ENCODE results near the gene RFX8. TPM values are rescaled to one million over a fixed set of nuclear protein-coding genes. Genes with fewer than 3 reads are reported as not detected.

Gene RFX8
- total RNA-seq (2016; rRNA removed; fragmentation: Illumina TruSeq; extraction: Trizol) (not detected in 2 replicates), polyA plus RNA-seq (2011; rRNA removed) (not detected in 2 replicates), polyA minus RNA-seq (2011; rRNA and poly(A)+ RNA removed; ENCODE audit: low replicate concordance) (not detected in 2 replicates), Bru-seq, nascent RNA (percentile 6 among the genes with signal in this experiment), BruChase-seq, experiment 1, labeled RNA remaining after a 6-hour chase (percentile 2 among the genes with signal in this experiment), BruChase-seq, experiment 2, labeled RNA remaining after a 2-hour chase (percentile 6 among the genes with signal in this experiment)
- total RNA-seq (2016; cell fraction: cytosol; rRNA removed; fragmentation: Illumina TruSeq; extraction: Trizol; ENCODE audit: low read depth) = not detected in 2 replicates
- total RNA-seq (2016; cell fraction: insoluble cytoplasmic fraction; rRNA removed; fragmentation: Illumina TruSeq; extraction: Trizol) = not detected in 2 replicates
- not detected in 2 replicates for total RNA-seq (2016; cell fraction: membrane; rRNA removed; fragmentation: Illumina TruSeq; extraction: Trizol)
- total RNA-seq (2016; cell fraction: nucleus; rRNA removed; fragmentation: Illumina TruSeq; extraction: Trizol) = not detected in 2 replicates
- not detected in 2 replicates for polyA plus RNA-seq (2011; cell fraction: cytosol; rRNA removed)
- not detected in 2 replicates for polyA plus RNA-seq (2011; cell fraction: nucleus; rRNA removed)
- not detected in 2 replicates for polyA plus RNA-seq (2012)
- not detected in 2 replicates for polyA plus RNA-seq (2016; cell fraction: cytosol; fragmentation: Illumina TruSeq; extraction: Trizol; ENCODE audit: low read depth)
- not detected in 2 replicates for polyA plus RNA-seq (2016; cell fraction: insoluble cytoplasmic fraction; fragmentation: Illumina TruSeq; extraction: Trizol; ENCODE audit: low read depth)
- polyA plus RNA-seq (2016; cell fraction: membrane; fragmentation: Illumina TruSeq; extraction: Trizol; ENCODE audit: low read depth) = not detected in 2 replicates
- not detected in 2 replicates for polyA plus RNA-seq (2016; cell fraction: nucleus; fragmentation: Illumina TruSeq; extraction: Trizol; ENCODE audit: insufficient read depth, low read depth)
- polyA minus RNA-seq (2011; cell fraction: cytosol; rRNA and poly(A)+ RNA removed) = not detected in 2 replicates
- polyA minus RNA-seq (2011; cell fraction: nucleus; rRNA and poly(A)+ RNA removed) = not detected in 2 replicates
- long read RNA-seq, experiment 1 = 0 reads
- long read RNA-seq, experiment 2 = 0 reads

- ChIA-PET POLR2A (interaction anchor here (0.6 kb wide), 1 partner anchor 40 kb away, joined by 3 read pairs; no protein-coding TSS in a partner anchor), CTCF (ENCODE audit: low intra/inter-chr PET ratio, low total read pairs) (no interaction called here)
- in situ Hi-C loops (cut with HindIII; ENCODE audit: extremely low pct_ligation_motif_present, low pct_unique_long_range_greater_than_20kb) (no loop called here), intact Hi-C loops (cut with micrococcal nuclease; ENCODE audit: unreplicated experiment) (no loop called here)
- Histone ChIP-seq H3K9me3 (ENCODE audit: low read length) (no peaks in the 10 kb centered on the region), H3K27ac (ENCODE audit: extremely low read length, insufficient read depth, low read length) (no peak within 1 kb of the TSS), H3K36me3 (replicated peaks in 1 of 2; ENCODE audit: control insufficient read depth in 1 of 2, insufficient read depth in 2 of 2, low read length in 2 of 2) (no peaks in the 10 kb centered on the region), H3K4me3 (replicated peaks in 1 of 3; ENCODE audit: insufficient read depth in 1 of 3, low read depth in 2 of 3, low read length in 3 of 3) (peak within 1 kb of the TSS in 2 of 3 experiments; percentile 23 to 31; a peak in 3 of 6 replicates), H4K20me1 (ENCODE audit: insufficient read depth, low read length) (no peaks in the 10 kb centered on the region), H3K4me2 (ENCODE audit: low read depth, low read length) (peak within 1 kb of the TSS; percentile 34), H3K9ac (ENCODE audit: insufficient read depth, low read depth, low read length) (no peak within 1 kb of the TSS), H3K79me2 (ENCODE audit: insufficient read depth, low read length) (no peaks in the 10 kb centered on the region), H3K27me3 (ENCODE audit: control insufficient read depth in 1 of 2, insufficient read depth in 2 of 2, low read length in 2 of 2) (peaks cover 6 to 25% of the 10 kb centered on the region in 2 experiments; a peak in 3 of 5 replicates), H3K4me1 (ENCODE audit: insufficient read depth, low read length) (peaks cover 13% of the 10 kb centered on the region), H2AFZ (ENCODE audit: low read length) (no peak within 1 kb of the TSS)
- ATAC-seq = peak; percentile 47
- BruUV-seq (replicated peaks) = no TSS peak
- peak; percentile 53 for DNase-seq (ENCODE audit: low spot score)
- FAIRE-seq = no peak
- 0 out of 2 replicates have a peak, but pooled peaks have one; percentile 16 for TF ChIP-seq MAFF (IDR thresholded peaks at IDR 0.05; ENCODE audit: low read depth, low read length)
- TF ChIP-seq NFKB2 (CRISPR knock-in tag; IDR thresholded peaks at IDR 0.05; ENCODE audit: borderline replicate concordance) = no peak
- 47% methylated on average over 16 of the region's 20 CpGs for WGBS (ENCODE audit: low lambda C conversion rate)
Observed at GRCh38 chr2:101474731-101475384, at the start of gene RFX8. Gene RFX8, minus strand, starts transcription at chr2:101475112. Its CDS starts 8,264 bp downstream, at chr2:101466848.

GRCh38 chr2:101521487-101521886 is 46.6 kb upstream of the RFX8 start:
- no peak for DNase-seq (ENCODE audit: low spot score)
- H4K20me1 ChIP-seq (ENCODE audit: insufficient read depth, low read length) = no peaks in the 10 kb centered on the region
- peaks cover 55% of the 10 kb centered on the region for H3K4me1 ChIP-seq (ENCODE audit: insufficient read depth, low read length)
- WGBS (ENCODE audit: low lambda C conversion rate) = 89% methylated on average over 8 of the region's 8 CpGs
- no peaks in the 10 kb centered on the region for H3K36me3 ChIP-seq (replicated peaks in 1 of 2; ENCODE audit: control insufficient read depth in 1 of 2, insufficient read depth in 2 of 2, low read length in 2 of 2)
- intact Hi-C loops (cut with micrococcal nuclease; ENCODE audit: unreplicated experiment) (no loop called here), in situ Hi-C loops (cut with HindIII; ENCODE audit: extremely low pct_ligation_motif_present, low pct_unique_long_range_greater_than_20kb) (no loop called here)
- POLR2A ChIA-PET = no interaction called here
- H3K9me3 ChIP-seq (ENCODE audit: low read length) = peaks cover 6% of the 10 kb centered on the region
- H3K27ac ChIP-seq (ENCODE audit: extremely low read length, insufficient read depth, low read length) = no peak overlapping the region
- H3K4me3 ChIP-seq (replicated peaks in 1 of 3; ENCODE audit: insufficient read depth in 1 of 3, low read depth in 2 of 3, low read length in 3 of 3) = no peak overlapping the region
- CTCF ChIA-PET (ENCODE audit: low intra/inter-chr PET ratio, low total read pairs) = no interaction called here
- no TSS peak for BruUV-seq (replicated peaks)
- no peak overlapping the region for H3K4me2 ChIP-seq (ENCODE audit: low read depth, low read length)
- no peak overlapping the region for H2AFZ ChIP-seq (ENCODE audit: low read length)
- no peak for FAIRE-seq
- no peak for ATAC-seq
- H3K9ac ChIP-seq (ENCODE audit: insufficient read depth, low read depth, low read length) = no peak overlapping the region
- H3K27me3 ChIP-seq (ENCODE audit: control insufficient read depth in 1 of 2, insufficient read depth in 2 of 2, low read length in 2 of 2) = peaks cover 0 to 4% of the 10 kb centered on the region in 2 experiments; a peak in 1 of 5 replicates
- no peaks in the 10 kb centered on the region for H3K79me2 ChIP-seq (ENCODE audit: insufficient read depth, low read length)
- TF ChIP-seq MXD1 (CRISPR knock-in tag; IDR thresholded peaks at IDR 0.05) (no peak), REXO4 (CRISPR knock-in tag; IDR thresholded peaks at IDR 0.05; ENCODE audit: borderline replicate concordance) (no peak), BCLAF1 (IDR thresholded peaks at IDR 0.05) (no peak)
